H1 (cell line): ENCODE results near the gene KIF1B. TPM values are rescaled to one million over a fixed set of nuclear protein-coding genes. Genes with fewer than 3 reads are reported as not detected.

Source experiments
- GTF2F1 ChIP-seq: IDR thresholded peaks from 2 replicates; pipeline ENCODE4 v1.6.1; 2012; ENCODE audit warnings: low read depth, low read length, improper control_type of control experiment, borderline replicate concordance
- NRF1 ChIP-seq: IDR thresholded peaks from 2 replicates; pipeline ENCODE4 v1.6.1; 2011; ENCODE audit warnings: mild to moderate bottlenecking, low read depth, low read length, improper control_type of control experiment
- POU5F1 ChIP-seq: IDR thresholded peaks from 2 replicates; pipeline ENCODE4 v1.6.1; 2011; ENCODE audit warnings: low read depth, mild to moderate bottlenecking, low read length, moderate library complexity
- SIN3A ChIP-seq, 2 experiments: IDR thresholded peaks in 1 of 2; conservative IDR thresholded peaks in 1 of 2; 2 replicates each; pipeline ENCODE4 v1.6.1; 2011 to 2012; ENCODE audit warnings: low read length in 2 of 2, improper control_type of control experiment in 1 of 2, low read depth in 1 of 2, mild to moderate bottlenecking in 1 of 2
- polyA plus RNA-seq, 7 experiments: library from polyadenylated mRNA; depleted of rRNA in 3 of 7; stranded (reverse) in 5 of 7; unstranded in 2 of 7; fragments of >200 nt in 5 of 7; fragments of 200-250 nt in 2 of 7; gene quantifications; 1 replicate in 5 of 7; 2 replicates in 1 of 7; 4 replicates in 1 of 7; pipeline versions ENCODE4 v1.2.1 to v1.2.3, GENCODE V29; 2011 to 2013; ENCODE audit warnings: missing spikeins in 2 of 7, mixed read lengths in 2 of 7
- total RNA-seq: library from RNA; stranded (reverse); fragmentation: NEBNext Ultra II Directional; extraction: Animal tissue kit (Norgen Biotek cat#: 25700); gene quantifications from 2 replicates; pipeline ENCODE4 v1.2.1, GENCODE V29; 2021

KIF1B gene
- total and polyA plus RNA-seq, 2 of the 8 experiments (the other 6 are each of a cell fraction or from before 2014, with no cell fraction given), result 39.1 to 74.2 TPM

- TF ChIP-seq NRF1 (no peak), GTF2F1 (no peak), SIN3A (conservative IDR thresholded peaks at IDR 0.05 in 1 of 2, IDR thresholded peaks at IDR 0.05 in 1 of 2; ENCODE audit: low read depth in 1 of 2, low read length in 2 of 2) (no peak), POU5F1 (no peak)
Measured at GRCh38 chr1:10272274-10272673, 61.9 kb downstream of the KIF1B start (continued).
